SU-DHL-6 (cell line): ENCODE measurements around the gene FAXC.

Source experiments
- EZH2phosphoT487 ChIP-seq: fragments of 200-600 bp; sonication (generic), shearing (Covaris generic); conservative IDR thresholded peaks from 2 replicates; pipeline ENCODE4 v1.6.1; 2018; ENCODE audit warnings: mild to moderate bottlenecking, antibody characterized with exemption, low read length, moderate library complexity, mixed read lengths
- TF ChIP-seq, protein P1 (sequence below): fragments of 200-600 bp; sonication (generic); IDR thresholded peaks from one replicate; pipeline ENCODE4 v1.5.1; 2017; ENCODE audit warnings: antibody characterized with exemption, mild to moderate bottlenecking, low read length, moderate library complexity; ENCODE audit not compliant: insufficient read depth, poor library complexity, severe bottlenecking

DNA sequence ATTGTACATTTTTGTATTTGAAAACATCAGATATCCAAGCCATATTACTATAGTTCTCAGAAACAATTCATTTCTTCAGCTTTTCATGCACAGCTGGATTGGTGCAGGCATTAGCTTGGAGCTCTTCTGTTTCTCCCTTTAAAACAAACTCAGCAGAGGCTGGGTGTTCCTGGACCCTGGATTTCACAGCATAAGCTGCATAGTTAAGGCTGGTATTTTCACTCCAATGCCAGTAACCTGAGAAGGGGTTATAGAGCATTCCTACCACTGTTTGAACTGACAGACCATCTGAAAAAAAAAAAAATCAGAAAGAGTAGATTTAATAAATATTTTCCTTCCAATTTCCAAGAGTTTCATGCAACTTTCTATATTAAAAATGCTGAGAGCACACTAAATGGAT, 20.1 kb upstream of the FAXC start:
- TF ChIP-seq, protein P1, sequence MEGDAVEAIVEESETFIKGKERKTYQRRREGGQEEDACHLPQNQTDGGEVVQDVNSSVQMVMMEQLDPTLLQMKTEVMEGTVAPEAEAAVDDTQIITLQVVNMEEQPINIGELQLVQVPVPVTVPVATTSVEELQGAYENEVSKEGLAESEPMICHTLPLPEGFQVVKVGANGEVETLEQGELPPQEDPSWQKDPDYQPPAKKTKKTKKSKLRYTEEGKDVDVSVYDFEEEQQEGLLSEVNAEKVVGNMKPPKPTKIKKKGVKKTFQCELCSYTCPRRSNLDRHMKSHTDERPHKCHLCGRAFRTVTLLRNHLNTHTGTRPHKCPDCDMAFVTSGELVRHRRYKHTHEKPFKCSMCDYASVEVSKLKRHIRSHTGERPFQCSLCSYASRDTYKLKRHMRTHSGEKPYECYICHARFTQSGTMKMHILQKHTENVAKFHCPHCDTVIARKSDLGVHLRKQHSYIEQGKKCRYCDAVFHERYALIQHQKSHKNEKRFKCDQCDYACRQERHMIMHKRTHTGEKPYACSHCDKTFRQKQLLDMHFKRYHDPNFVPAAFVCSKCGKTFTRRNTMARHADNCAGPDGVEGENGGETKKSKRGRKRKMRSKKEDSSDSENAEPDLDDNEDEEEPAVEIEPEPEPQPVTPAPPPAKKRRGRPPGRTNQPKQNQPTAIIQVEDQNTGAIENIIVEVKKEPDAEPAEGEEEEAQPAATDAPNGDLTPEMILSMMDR, result no peak
- TF ChIP-seq EZH2phosphoT487, result no peak
